K562 treated with DMSO at 1 percent for 24 hours (cell line): Measurements from ENCODE around the gene GHRL. TPM values are rescaled to one million over a fixed set of nuclear protein-coding genes. Genes with fewer than 3 reads are reported as not detected.

Experiments
- total RNA-seq: library from RNA; unstranded; fragments of 300-600 nt; gene quantifications from 2 replicates; pipeline ENCODE4 v1.2.3, GENCODE V29; 2022; ENCODE audit warnings: low read depth; ENCODE audit not compliant: insufficient read depth

The GHRL gene, protein sequence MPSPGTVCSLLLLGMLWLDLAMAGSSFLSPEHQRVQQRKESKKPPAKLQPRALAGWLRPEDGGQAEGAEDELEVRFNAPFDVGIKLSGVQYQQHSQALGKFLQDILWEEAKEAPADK
- total RNA-seq: not detected in 2 replicates

DNA sequence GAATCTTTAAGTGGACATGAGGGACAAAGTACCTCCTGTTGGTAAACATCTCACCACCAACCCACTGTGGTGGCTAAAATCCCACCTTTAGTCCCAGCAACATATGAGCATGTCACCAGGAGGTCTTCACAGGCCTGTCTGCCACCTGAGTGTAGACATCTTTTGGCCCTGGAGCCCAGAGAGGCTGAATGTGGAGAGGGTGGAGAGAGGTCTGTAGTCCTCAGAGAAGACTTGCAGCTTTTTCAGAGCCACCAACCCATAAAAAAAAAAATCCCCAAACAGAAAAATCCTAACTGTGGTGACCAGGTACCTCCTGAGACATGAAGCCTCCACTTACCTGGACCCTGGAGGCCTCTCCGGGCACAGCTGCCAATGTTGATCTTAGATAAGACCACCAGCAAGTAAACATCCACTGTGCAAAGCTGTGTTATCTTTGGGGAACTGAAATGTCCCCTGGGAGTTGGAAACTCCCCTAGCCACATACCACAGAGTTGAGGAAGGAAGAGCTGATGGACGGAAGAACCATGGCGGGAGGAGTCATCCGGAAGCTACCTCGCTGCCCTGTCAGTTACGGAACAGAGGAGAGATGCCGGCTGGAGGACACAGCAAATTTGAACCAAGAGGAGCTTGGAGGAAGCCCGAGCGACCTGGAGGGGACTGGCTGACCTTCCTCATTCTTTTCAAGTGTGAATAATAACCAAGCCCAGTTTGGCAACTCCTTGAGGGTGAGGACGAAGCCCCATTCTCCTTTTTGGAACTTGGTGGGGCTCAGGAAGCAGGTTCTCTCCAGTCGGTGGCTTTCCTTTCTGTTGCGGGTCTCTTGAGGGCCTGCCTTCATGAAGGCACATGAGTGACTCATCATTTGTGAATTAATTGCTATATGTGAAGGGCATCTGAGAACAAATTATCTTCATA lies at the start of gene GHRL:
Gene GHRL (minus strand): TSS at position 443 of the 915 bp plus-strand sequence. CDS start 2,767 bp downstream, outside the sequence.

DNA sequence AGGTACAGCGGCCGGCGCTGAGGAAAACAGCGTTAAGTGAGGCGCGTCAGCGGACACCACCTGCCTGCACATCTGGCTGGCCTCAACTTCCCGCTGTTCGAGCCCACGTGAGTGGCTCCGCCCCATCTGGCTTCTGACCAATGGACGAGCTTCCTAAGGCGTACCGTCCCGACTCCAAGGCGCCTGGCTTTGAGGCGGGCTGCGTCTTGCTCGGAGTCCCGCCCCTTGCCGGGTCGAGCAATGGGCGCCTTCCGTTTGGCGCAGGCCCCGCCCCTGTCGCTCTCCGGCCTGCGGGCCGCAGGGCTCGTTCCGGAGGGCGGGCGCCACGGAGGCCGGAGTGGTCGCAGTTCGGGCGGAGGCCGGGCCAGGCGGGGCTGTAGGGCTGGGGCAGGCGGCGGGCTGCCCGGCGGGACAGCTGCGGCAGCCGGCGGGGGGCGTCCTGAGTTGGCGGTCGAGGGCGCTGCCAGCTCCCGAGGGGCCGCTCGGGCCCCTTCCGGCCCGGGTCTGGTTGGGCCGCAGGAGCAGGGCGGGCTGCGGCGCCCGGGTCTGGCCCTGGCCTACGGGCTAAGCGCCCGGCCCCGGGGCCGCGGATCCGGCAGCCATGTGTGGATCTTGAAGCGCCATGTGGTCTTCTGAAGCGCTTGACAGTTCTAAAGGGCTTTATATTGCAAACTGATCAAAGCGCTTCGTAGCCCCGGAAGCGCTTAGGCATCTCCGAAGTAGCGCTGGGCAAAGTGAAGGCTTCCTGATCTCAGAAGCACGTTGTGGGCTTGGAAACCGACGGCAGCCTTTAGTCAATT lies 44.4 kb downstream of the GHRL start, which contains the start of gene TATDN2:
Gene TATDN2 (plus strand): TSS at position 276 of the 800 bp plus-strand sequence. CDS start 742 bp downstream, outside the sequence.

Other genes starting within 250 kb of the GHRL start
- gene FANCD2OS, start 184.7 kb downstream of the GHRL start, total RNA-seq: not detected in 2 replicates
- 219 and 222 TPM in 2 replicates for gene BRK1, start 177.3 kb downstream of the GHRL start, total RNA-seq
- 89.7 and 91.5 TPM in 2 replicates for gene VHL, start 151.2 kb downstream of the GHRL start, total RNA-seq
- 9.7 and 10.1 TPM in 2 replicates for gene IRAK2, start 128.0 kb downstream of the GHRL start, total RNA-seq
- 31.4 and 35.3 TPM in 2 replicates for gene TATDN2, start 44.5 kb downstream of the GHRL start, total RNA-seq
- 188 and 205 TPM in 2 replicates for gene SEC13, start 28.2 kb upstream of the GHRL start, total RNA-seq
- not detected in 2 replicates for gene ATP2B2, start 212.6 kb upstream of the GHRL start, total RNA-seq